SK-N-DZ (cell line): ENCODE data around the gene TRUB2.
"Not testable (repeated sequence)": the region's sequence is repeated elsewhere in the genome, so short reads cannot be mapped to it uniquely, and the experiment has no call there.

Experiments
- DNase-seq: peaks from one replicate; pipeline ENCODE4 v3.0.0-alpha.2; 2015; ENCODE audit warnings: low spot score

Gene TRUB2

DNA sequence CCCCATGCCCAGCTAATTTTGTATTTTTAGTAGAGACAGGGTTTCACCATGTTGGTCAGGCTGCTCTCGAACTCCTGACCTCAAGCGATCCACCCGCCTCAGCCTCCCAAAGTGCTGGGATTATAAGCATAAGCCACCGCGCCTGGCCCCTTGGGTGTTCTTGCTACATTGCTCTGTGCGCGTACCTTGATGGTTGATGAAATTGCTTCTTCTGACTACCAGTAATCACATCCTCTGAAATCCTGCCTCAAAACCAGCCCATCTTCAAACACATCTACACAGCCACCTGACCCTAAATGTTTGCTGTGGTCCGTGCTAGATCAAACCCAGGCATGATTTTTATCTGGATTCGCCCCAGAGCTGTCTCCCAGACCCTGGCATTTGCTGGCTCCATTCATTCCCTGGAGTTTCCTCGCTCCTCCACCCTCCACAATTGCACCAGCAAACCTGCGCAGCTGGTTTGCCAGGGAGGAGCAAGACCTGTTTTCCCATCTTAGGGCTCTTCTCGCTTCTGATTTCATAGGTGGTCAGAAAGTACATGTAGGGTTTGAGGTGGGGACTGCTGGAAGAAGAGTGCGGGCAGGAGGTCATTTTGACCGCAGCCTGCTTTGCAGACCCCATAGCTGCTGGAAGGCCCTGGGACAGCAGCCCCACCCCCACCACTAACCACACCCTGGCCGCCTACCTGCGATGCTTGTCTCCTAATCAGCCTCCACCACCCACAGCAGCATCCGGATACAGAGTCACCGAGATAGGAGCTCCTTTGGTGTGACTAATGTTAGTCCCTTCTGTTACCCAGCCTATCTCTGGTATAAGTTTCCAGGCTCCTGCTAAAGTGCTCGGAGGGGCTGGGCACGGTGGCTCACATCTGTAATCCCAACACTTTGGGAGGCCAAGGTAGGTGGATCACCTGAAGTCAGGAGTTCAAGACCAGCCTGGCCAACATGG, 23.4 kb downstream of the TRUB2 start:
- DNase-seq = peak; percentile 60

DNA sequence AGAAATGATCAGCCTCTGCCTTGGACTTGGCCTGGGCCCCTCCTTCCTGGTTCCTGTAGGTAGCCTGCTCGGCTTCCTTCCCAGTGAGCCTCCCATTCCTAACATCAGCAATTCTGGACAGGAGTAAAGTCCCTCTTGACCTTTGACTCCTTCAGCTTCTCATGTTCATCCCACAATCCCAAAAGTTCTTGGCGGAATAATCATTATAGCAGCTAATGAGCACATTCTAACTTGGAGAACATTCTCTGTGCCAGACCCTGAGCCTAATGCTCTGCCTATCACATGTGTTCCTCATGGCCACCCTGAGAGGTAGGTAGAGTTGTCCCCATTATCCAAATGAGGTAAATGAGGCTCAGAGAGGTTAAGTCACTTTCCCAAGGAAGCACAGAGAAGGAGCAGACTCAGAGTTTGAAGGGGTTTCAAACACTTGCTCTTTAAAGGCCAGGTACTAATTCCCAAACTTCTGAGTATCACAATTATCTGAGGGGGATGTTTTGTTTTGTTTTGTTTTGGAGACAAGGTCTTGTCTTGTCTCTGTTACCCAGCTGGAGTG, 24.9 kb downstream of the TRUB2 start:
- no peak for DNase-seq

DNA sequence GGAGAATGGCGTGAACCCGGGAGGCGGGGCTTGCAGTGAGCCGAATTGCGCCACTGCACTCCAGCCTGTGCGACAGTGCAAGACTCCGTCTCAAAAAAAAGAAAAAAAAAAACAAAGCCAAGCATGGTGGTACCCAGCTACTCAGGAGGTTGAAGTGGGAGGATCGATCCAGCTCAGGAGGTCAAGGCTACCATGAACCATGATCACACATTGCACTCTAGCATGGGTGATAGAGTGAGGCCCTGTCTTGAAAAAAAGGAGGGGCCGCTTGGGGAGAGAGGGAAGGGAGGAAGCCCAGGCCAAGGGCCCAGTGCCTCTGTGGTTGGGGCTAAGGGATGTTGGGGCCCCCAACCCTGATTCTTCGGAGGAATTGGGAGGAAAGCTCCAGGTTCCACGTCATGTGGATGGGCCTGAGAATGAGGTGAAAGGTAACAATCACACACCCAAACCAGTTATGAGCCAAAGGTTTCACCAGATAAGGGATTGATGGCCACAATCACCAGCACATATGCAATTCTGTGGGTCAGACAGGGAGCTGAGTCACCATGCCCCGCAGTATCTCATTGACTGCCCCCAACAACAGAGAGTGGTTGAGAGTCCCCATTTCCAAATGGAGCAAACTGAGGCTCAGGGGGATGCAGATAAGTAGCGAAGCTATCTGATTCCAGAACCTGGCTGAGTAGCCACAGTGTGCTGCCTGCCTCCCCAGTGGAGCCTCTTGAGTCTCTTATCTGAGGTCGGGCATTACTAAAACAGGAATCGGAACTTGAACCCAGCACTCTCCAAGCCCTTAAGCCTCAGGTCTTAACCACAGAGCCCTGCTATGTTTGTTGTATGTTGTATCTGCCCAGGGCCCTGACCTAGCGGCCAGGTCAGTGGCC, 25.7 kb downstream of the TRUB2 start:
- no peak for DNase-seq

DNA sequence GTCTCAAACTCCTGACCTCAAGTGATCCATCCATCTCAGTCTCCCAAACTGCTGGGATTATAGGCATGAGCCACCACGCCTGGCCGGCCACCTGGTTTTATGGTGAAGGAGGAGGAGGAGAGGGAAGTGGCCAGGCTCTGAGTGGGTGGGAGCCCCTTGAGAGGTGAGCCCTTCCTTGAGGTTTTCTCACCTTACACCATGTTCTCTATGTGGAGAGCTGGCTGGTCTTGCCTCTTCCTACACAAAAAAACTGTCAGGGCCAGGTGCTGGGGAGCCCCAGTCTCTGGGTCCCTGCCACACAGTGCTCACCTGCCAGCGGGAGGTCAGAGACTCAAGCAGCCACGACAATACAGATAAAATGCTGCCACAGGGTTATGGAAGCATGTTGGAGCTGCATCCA, 28.1 kb downstream of the TRUB2 start:
- DNase-seq = no peak

DNA sequence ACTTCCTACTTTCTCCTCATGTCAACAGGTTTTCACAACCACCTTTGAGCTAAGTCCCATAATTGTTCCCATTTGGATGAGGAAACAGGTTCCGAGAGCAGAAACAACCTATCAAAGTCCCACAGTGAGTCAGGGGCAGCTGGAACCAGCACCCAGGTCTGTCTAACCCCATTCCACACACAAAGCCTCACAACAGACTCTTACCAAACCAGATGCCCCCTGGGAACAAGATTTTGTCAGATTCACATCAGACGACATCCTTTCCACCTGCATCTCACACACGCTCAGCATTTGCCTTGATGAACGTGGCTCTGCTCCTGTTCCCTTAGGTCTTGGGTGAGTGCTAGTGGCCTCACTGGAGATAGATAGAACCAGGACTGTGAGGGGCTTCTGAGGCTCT, 29.2 kb downstream of the TRUB2 start:
- peak; percentile 32 for DNase-seq

DNA sequence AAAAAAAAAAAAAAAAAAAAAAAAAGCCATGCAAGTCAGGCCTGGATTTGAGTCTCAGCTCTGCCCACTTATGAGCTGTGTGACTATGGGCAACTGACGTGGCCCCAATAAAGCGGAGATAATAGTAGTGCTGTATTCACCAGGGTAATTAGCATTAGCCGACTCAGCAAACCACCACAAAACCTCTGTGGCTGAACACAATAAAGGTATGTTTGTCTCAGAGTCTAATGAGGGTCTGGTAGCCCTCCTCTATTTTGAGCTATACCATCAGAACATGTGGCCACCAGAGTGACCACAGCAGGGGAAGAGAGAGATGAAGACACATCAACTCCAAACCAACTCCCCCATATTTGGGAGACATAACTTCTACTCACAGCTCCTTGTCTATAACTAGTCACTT, 30.2 kb downstream of the TRUB2 start:
- DNase-seq = no peak

DNA sequence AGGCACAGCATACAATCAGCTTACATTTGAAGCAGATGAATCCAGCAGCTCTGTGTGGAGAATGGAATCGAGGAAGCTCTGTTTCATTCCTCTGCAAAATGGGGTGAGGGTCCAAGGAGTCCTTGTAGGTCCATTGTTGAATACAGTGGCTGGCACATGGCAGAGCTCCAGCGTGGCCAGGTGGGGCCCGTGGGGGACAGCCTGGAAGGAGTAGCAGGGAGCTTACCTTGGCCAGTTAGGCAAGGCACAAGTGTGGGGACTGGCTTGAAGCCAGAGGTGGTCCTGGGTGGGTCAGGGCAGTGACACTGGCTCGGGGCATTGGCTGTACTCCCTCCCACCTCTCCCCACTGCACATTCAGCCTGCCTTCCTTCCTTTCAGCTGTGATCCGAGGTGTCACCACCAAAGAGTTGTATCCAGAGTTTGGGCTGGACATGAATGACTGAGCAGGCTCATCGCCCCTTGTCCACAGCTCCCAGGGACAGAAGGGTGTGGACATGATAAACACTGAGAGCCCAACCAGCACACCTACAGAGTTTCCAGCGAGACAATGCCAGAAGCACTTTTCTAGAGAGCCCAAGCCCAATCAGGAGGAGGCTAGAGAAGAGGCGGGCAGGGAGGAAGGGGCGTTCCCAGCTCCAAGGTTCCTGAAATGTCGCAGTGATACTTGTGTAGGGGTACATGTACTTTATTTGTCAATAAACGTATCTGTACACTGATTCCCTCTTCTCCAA, 33.8 kb downstream of the TRUB2 start:
- DNase-seq = no peak

DNA sequence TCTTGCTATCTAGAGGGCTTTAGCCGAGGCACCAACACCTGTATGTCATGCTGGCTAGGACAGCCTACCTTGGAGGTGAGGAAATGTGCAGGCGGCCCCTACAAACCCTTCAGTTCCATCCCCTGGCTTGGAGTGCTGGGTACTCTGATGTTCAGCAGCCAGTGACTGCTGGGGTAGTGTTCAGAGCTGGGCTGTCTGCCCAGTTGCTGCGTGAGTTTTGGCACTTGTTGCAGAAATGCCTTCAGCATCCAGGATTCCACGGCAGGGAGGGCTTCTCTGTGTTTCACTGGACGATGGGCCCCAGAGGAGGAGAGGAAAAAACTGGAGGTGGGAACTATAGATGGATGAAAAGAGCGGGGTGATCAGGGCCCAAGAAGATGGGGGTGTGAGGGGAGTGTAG, 35.8 kb downstream of the TRUB2 start:
- no peak for DNase-seq

DNA sequence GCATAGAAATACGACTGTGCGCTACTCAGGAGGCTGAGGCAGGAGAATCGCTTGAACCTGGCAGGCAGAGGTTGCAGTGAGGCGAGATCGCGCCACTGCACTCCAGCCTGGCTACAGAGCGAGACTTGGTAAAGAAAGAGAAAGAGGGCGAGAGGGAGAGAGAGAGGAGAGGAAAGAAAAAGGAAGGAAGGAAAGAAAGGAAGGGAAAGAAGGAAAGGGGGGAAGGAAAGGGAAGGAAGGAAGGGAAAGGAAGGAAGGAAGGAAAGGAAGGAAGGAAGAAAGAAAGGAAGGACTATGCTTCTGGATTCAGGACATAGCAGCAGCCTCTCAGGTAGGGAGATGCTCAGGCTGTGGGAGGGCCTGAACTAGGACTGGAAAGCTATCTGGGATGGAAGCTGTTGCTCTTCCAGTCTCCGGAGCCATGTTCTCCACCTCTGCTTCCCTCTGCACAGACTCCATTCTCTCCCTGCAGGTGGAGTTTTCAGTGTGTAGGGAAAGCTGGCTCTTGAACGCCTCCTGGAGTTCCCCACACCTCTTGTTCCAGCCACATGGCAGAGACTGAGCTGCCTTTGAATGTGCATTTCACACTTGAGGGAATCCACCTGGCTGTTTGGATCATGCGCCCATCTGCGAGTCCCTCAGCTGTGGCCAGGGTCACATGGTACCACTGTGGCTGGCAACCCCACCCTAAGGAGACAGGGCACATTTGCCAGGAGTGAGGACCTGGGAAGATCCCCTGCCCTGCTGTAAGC, 37.0 kb downstream of the TRUB2 start:
- no peak for DNase-seq

DNA sequence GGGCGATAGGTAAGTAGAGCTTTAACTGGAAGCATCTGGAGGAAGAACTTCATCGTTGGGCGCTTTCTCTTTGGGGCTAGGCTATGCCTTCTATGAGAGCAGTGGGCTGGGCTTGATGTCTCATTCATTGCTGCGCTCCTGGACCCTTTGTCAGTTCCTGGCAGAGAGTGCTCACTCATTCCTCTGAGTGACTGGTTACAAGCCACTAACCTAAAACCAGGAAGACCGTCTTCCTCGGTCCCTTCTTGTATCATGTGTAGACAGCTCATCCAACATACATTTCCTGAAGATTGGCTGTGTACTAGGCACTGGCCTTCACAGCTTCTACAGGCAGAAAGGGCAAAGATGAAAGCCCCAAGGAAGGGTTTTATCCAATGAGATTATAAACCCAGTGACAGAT, 39.7 kb downstream of the TRUB2 start:
- DNase-seq = no peak

DNA sequence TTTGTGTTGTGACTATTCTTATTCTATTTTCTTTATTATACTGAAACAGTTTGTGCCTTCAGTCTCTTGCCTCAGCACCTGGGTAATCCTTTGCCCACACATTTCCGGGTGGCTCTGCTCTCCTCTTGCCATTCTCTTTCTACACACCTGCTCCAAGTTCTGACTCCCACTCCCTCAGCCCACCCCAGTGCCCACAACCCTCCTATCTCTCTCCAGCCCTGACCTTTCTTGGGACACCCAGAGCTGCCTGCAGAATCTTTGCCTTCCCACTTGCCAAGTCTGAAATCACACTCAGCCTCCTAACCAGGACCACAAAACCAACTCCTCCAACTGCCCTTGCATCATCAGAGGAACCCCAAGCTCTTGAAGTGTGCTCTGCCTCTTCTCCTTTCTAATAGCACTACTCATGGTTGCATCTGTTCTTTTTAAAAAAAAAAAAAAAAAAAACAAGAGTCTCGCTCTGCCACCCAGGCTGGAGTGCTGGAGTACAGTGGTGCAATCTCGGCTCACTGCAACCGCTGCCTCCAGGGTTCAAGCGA, 42.1 kb downstream of the TRUB2 start:
- DNase-seq = no peak

DNA sequence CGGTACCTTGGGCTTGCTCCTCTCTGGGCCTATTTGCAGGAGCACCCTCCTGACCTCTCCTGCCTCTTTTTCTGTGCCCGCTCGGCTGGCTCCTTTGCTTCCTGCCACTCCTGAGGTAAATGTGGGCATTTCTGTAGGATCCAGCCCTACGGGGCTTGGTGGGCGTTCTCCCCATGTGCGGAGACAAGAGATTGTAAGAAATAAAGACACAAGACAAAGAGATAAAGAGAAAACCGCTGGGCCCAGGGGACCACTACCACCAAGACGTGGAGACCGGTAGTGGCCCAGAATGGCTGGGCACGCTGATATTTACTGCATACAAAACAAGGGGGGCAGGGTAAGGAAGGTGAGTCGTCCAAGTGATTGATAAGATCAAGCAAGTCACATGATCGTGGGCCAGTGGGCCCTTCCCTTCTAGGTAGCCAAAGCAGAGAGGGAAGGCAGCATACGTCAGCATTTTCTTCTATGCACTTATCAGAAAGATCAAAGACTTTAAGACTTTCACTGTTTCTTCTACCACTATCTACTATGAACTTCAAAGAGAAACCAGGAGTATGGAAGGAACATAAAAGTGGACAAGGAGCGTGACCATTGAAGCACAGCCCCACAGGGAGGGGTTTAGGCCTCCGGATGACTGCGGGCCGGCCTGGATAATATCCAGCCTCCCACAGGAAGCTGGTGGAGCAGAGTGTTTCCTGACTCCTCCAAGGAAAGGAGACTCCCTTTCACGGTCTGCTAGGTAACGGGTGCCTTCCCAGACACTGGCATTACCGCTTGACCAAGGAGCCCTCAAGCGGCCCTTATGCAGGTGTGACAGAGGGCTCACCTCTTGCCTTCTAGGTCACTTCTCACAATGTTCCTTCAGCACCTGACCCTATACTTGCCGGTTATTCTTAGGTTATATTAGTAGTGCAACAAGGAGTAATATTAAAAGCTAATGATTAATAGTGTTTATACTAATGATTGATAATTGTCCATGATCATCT, 42.9 kb downstream of the TRUB2 start:
- DNase-seq = not testable (repeated sequence)

DNA sequence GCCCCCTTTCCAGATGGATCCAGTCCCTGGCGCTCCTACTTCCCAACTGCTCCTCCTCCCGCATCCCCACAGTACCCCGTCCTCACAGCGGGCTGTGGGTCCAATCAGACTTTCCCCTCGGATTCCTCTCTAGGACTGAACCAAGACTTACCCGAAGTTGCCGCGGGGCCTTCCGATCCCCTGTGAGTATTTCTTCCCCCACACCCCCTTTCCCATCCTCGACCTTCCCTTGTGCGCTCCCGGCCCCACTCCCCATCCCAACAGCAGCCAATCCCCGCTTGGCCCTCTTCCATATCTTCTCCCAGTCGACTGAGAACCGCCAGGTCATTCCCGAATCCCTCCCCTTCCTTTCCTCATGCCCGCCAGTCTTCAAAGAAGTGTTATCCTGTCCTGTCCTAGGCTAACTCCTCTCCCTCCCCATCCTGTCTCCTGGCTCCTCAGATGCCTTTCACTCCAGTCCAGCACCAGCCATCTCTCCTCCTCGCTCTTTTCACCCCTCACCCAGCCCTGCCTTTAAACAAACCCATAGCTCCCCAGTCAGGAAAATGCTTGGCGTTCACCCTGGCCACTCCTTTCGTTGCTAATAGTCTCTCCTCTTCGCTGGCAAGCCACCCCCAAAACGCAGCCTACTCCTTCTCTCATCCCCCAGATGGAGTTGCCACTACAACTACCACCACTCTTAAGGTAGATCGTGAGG, 45.5 kb downstream of the TRUB2 start:
- DNase-seq = peak; percentile 29

DNA sequence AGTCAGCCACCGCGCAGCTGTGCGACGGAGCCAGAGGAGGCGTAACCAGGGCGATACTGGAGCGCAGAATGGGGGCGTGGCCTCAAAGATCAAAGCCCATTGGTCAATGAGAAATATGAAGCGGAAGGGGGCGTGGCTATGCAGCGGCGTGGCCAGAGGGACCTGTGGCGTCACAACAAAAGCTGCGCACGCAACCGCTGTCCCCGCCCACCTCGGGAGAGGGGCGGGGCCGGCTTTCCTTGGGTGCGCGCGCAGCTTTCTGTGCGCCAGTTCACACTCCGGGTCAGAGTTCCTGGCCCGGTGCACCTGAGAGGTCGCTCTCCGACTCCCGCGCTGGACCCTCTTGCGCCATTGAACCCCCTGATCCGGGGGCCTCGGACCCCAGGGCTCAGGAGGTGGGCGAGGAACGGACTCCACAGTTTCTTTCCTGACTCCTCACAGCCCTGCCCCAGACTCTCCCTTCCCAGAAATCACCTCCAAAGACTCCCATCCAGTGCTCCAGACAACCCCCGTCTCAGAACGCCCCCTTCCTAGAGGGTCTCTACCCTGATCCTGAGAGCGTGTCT, 46.2 kb downstream of the TRUB2 start, which contains the start of gene SWI5:
Gene SWI5, plus strand, starts transcription at position 269 of the 566 bp plus-strand sequence.
- DNase-seq = peak; percentile 99

DNA sequence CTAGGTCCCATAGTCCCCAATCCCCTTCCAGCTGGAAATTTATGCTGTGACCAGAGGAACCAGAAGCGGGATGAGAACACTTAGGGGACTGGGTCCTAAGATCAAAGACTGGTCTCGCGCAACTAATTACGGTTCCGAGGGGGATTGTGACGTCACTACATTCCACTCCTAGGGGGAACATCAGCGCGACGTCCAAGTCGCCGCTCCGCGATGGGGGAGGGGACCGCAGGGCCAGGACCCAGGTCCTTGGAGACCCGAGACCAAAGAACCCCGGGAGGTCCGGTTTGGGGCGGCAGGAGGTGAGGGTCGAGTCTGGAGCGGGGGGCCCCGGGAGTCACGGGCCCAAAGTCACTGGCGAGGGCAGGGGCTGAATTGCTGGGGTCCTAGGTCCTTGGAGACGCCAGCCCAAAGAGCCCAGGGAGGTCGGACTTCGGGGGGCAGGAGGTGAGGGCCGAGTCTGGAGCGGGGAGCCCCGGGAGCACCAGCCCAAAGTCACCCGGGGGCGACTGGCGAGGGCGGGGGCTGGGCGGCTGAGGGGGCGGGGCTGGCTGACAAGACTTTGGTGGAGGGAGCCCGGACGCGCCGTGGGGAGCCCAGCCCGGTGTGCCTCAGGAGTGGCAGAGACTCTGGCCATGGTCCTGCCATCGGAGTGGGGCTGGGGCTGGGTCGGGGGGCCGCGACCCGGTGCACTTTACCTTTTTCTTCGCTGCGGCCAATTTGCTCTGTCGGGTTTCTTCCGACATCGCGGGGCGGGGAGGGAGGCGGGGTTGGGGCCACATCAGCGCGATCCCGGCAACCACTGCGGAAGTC, 46.8 kb downstream of the TRUB2 start, which contains the start of gene GOLGA2:
Gene GOLGA2, minus strand, starts transcription at position 810 of the 810 bp plus-strand sequence. Its CDS starts 31 bp downstream, at position 779.
- DNase-seq = peak; percentile 35

DNA sequence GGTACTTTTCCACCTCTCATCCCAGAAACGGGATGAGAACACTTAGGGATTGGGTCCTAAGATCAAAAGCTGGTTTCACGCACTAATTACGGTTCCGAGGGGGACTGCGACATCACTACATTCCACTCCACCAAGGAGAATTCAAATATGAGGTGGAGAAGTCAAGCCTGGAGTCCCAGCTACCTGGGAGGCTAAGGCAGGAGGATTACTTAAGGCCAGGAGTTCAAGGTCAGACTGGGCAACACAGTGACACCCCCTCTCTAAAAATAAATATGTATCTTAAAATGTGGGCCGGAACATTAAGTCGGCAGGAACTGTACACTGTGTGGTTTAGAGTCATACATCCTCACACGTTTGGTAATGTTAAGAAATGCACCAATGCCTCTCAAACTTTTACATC, 48.0 kb downstream of the TRUB2 start:
- no peak for DNase-seq

DNA sequence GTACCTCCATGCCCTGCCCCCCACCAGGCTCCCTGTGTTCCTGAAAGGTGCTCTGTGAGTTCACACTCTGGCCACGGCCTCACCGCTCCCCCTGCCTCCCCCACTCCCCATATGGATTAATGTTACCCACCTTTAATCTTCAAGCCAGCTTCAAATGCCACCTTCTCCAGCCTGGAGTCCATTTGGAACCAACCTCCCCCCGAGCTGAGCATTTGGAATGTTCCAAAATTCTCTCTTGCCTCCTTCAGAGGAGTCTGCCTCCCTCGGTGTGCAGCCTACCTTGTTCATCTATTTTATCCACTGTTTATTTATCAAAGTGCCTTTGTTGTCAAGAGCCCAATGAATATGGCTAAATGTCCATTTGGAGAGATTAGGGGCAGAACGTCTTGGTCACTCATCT, 50.7 kb downstream of the TRUB2 start:
- no peak for DNase-seq
